Loucy (cell line): ENCODE data around the gene CNOT11.
"Not testable (repeated sequence)": the region's sequence is repeated elsewhere in the genome, so short reads cannot be mapped to it uniquely, and the experiment has no call there.

ENCODE experiments used
- H2AFZ ChIP-seq: fragments of 200-600 bp; sonication (generic); 2 replicates; pipeline ENCODE4 v1.6.0; 2016; ENCODE audit warnings: antibody characterized with exemption, mild to moderate bottlenecking, low read length, moderate library complexity
- H3F3A ChIP-seq: fragments of 200-600 bp; 2 replicates; pipeline ENCODE4 v1.6.0; 2016; ENCODE audit warnings: antibody characterized with exemption, low read depth, mild to moderate bottlenecking
- H3K27me3 ChIP-seq: fragments of 200-600 bp; sonication (generic); 2 replicates; pipeline ENCODE4 v1.6.1; 2014; ENCODE audit warnings: low read length, mild to moderate bottlenecking; ENCODE audit not compliant: insufficient read depth, poor library complexity, severe bottlenecking
- H3K36me3 ChIP-seq: fragments of 200-600 bp; sonication (generic); 2 replicates; pipeline ENCODE4 v1.6.1; 2016; ENCODE audit warnings: low read length; ENCODE audit not compliant: insufficient read depth
- H3K4me1 ChIP-seq: fragments of 200-600 bp; sonication (generic); 2 replicates; pipeline ENCODE4 v1.5.1; 2014; ENCODE audit warnings: low read length, mild to moderate bottlenecking; ENCODE audit not compliant: insufficient read depth, poor library complexity, severe bottlenecking
- H3K4me2 ChIP-seq: fragments of 200-600 bp; sonication (generic); 2 replicates; pipeline ENCODE4 v1.6.0; 2014; ENCODE audit warnings: antibody characterized with exemption, low read length, low read depth, mild to moderate bottlenecking; ENCODE audit not compliant: poor library complexity, severe bottlenecking
- H3K4me3 ChIP-seq: fragments of 200-600 bp; sonication (generic); 2 replicates; pipeline ENCODE4 v1.5.1; 2014; ENCODE audit warnings: low read length, mild to moderate bottlenecking, mixed read lengths; ENCODE audit not compliant: poor library complexity, severe bottlenecking
- H3K79me2 ChIP-seq: fragments of 200-600 bp; sonication (generic); 2 replicates; pipeline ENCODE4 v1.6.1; 2014; ENCODE audit warnings: low read length; ENCODE audit not compliant: insufficient read depth
- H3K9ac ChIP-seq: fragments of 200-600 bp; sonication (generic); 2 replicates; pipeline ENCODE4 v1.6.0; 2014; ENCODE audit warnings: mild to moderate bottlenecking, low read depth, low read length, moderate library complexity; ENCODE audit not compliant: poor library complexity, severe bottlenecking
- H3K9me2 ChIP-seq: fragments of 200-600 bp; sonication (generic); replicated peaks from 2 replicates; pipeline ENCODE4 v1.6.1; 2016; ENCODE audit warnings: low read depth, low read length, mixed read lengths
- H3K9me3 ChIP-seq: fragments of 200-600 bp; sonication (generic); 2 replicates; pipeline ENCODE4 v1.6.1; 2014; ENCODE audit warnings: mild to moderate bottlenecking, antibody characterized with exemption, low read length, low read depth; ENCODE audit not compliant: insufficient read depth
- H4K20me1 ChIP-seq: fragments of 200-600 bp; sonication (generic); 2 replicates; pipeline ENCODE4 v1.6.0; 2014; ENCODE audit warnings: antibody characterized with exemption, low read length, mild to moderate bottlenecking; ENCODE audit not compliant: insufficient read depth, poor library complexity, severe bottlenecking
- EZH2phosphoT487 ChIP-seq: fragments of 200-600 bp; IDR thresholded peaks from 2 replicates; pipeline ENCODE4 v1.6.1; 2018; ENCODE audit warnings: antibody characterized with exemption, mild to moderate bottlenecking, moderate library complexity, borderline replicate concordance
- TF ChIP-seq, protein P1 (sequence below): fragments of 200-600 bp; sonication (generic); conservative IDR thresholded peaks from 2 replicates; pipeline ENCODE4 v1.5.1; 2014; ENCODE audit warnings: mild to moderate bottlenecking, antibody characterized with exemption, low read length

The CNOT11 gene

DNA sequence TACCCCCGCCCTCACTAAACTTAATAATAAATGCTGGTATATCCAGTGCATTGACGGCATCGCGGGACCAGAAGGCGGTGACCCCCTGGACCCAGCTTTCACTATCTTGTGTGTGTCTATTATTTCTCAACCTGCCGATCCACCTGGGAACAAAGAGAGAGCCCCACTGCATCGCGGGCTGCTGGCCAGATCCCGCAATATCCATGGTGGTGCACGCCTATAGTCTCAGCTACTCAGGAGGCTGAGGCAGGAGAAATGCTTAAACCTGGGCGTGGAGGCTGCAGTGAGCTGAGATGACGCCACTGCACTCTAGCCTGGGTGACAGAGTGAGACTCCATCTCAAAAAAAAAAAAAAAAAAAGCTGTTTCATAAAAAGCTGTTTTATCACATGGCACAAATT, 7.8 kb upstream of the CNOT11 start:
- not testable (repeated sequence) for H3K27me3 ChIP-seq, H3K9me2 ChIP-seq, H3K4me3 ChIP-seq, H3K36me3 ChIP-seq, H2AFZ ChIP-seq, H3K9ac ChIP-seq, H3K4me2 ChIP-seq, H3K4me1 ChIP-seq, H3K9me3 ChIP-seq, H4K20me1 ChIP-seq, H3K79me2 ChIP-seq, H3F3A ChIP-seq

- H3K9me2 ChIP-seq, H3K4me2 ChIP-seq, H2AFZ ChIP-seq, H4K20me1 ChIP-seq, H3K4me3 ChIP-seq, H3K9me3 ChIP-seq, H3K4me1 ChIP-seq, H3F3A ChIP-seq, H3K27me3 ChIP-seq, H3K9ac ChIP-seq, H3K79me2 ChIP-seq, H3K36me3 ChIP-seq: not testable (repeated sequence)
These were observed 7.2 kb upstream of the CNOT11 start for GRCh38 chr2:101245468-101245867.

DNA sequence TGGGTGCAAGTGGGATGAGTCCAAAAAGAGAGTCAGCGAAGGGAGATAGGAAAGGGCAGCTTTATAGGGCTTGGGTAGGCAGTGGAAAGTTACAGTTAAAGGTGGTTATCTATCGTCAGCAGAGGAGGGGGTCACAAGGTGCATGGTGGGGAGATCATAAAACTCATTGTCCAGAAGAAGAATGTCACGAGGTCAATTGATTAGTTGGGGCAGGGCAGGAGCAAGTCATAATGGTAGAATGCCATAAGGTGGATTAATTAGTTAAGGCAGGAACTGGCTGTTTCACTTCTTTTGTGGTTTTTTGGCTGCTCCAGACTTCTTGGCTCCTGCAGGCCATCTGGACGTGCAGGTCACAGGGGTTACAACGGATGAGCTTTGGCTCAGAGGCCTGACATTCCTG, 3.9 kb upstream of the CNOT11 start:
- not testable (repeated sequence) for H2AFZ ChIP-seq, H3K9me2 ChIP-seq, H4K20me1 ChIP-seq, H3K4me2 ChIP-seq, H3K36me3 ChIP-seq, H3K9ac ChIP-seq, H3K9me3 ChIP-seq, H3K27me3 ChIP-seq, H3F3A ChIP-seq, H3K4me3 ChIP-seq
- Histone ChIP-seq H3K79me2 (peaks cover 10% of the 10 kb centered on the region), H3K4me1 (peaks cover 10% of the 10 kb centered on the region)

GRCh38 chr2:101249826-101250225, 2.9 kb upstream of the CNOT11 start:
- no peaks in the 10 kb centered on the region for H3K36me3 ChIP-seq
- no peak for TF ChIP-seq EZH2phosphoT487
- TF ChIP-seq, protein P1, sequence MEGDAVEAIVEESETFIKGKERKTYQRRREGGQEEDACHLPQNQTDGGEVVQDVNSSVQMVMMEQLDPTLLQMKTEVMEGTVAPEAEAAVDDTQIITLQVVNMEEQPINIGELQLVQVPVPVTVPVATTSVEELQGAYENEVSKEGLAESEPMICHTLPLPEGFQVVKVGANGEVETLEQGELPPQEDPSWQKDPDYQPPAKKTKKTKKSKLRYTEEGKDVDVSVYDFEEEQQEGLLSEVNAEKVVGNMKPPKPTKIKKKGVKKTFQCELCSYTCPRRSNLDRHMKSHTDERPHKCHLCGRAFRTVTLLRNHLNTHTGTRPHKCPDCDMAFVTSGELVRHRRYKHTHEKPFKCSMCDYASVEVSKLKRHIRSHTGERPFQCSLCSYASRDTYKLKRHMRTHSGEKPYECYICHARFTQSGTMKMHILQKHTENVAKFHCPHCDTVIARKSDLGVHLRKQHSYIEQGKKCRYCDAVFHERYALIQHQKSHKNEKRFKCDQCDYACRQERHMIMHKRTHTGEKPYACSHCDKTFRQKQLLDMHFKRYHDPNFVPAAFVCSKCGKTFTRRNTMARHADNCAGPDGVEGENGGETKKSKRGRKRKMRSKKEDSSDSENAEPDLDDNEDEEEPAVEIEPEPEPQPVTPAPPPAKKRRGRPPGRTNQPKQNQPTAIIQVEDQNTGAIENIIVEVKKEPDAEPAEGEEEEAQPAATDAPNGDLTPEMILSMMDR = no peak
- no peak overlapping the region for H3K9ac ChIP-seq
- no peaks in the 10 kb centered on the region for H3K9me2 ChIP-seq
- H3K27me3 ChIP-seq = no peaks in the 10 kb centered on the region
- no peak overlapping the region for H3K4me3 ChIP-seq
- 0 out of 2 replicates have a peak, but pooled peaks cover 3% of the 10 kb centered on the region for H3F3A ChIP-seq
- no peaks in the 10 kb centered on the region for H3K9me3 ChIP-seq
- H2AFZ ChIP-seq = no peak overlapping the region
- peaks cover 21% of the 10 kb centered on the region for H3K79me2 ChIP-seq
- H3K4me2 ChIP-seq = no peak overlapping the region
- peaks cover 21% of the 10 kb centered on the region for H3K4me1 ChIP-seq
- peaks cover 16% of the 10 kb centered on the region for H4K20me1 ChIP-seq

DNA sequence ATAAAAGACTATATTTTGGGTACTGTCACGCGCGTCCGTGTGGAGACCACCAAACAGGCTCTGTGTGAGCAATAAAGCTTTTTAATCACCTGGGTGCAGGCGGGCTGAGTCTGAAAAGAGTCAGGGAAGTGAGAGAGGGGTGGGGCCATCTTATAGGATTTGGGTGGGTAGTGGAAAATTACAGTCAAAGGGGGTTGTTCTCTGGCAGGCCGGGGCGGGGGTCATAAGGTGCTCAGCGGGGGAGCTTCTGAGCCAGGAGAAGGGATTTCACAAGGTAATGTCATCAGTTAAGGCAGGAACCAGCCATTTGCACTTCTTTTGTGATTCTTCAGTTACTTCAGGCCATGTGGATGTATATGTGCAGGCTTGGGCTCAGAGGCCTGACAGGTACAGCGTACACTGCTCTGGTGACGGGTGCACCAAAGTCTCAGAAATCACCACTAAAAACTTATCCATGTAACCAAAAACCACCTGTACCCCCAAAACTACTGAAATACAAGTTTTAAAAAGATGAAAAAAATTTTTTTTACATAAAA, 1.4 kb upstream of the CNOT11 start:
- not testable (repeated sequence) for H3K36me3 ChIP-seq, H3K27me3 ChIP-seq, H3K9me2 ChIP-seq, H3K9me3 ChIP-seq, H3F3A ChIP-seq, H2AFZ ChIP-seq
- H3K4me3 ChIP-seq = peak overlapping the region; percentile 94
- peaks cover 36% of the 10 kb centered on the region for H3K79me2 ChIP-seq
- H3K4me2 ChIP-seq = peak overlapping the region; percentile 73
- H3K4me1 ChIP-seq = peaks cover 23% of the 10 kb centered on the region
- H3K9ac ChIP-seq = peak overlapping the region; percentile 69
- H4K20me1 ChIP-seq = peaks cover 28% of the 10 kb centered on the region
